ENCODE measurements around the gene SH3BGRL2.
"Not testable (repeated sequence)": the region's sequence is repeated elsewhere in the genome, so short reads cannot be mapped to it uniquely, and the experiment has no call there.

The SH3BGRL2 gene

GRCh38 chr6:79646561-79646960 is 15.4 kb downstream of the SH3BGRL2 start:
- no peak overlapping the region for H3K27ac ChIP-seq (ENCODE audit: low read depth in 2 of 2, low read length in 2 of 2)
- no peaks in the 10 kb centered on the region for H3K27me3 ChIP-seq (ENCODE audit: control insufficient read depth in 2 of 2, insufficient read depth in 2 of 2, low read length in 2 of 2)
- no peak overlapping the region for H3K9ac ChIP-seq (ENCODE audit: low read depth in 1 of 2, low read length in 2 of 2)

DNA sequence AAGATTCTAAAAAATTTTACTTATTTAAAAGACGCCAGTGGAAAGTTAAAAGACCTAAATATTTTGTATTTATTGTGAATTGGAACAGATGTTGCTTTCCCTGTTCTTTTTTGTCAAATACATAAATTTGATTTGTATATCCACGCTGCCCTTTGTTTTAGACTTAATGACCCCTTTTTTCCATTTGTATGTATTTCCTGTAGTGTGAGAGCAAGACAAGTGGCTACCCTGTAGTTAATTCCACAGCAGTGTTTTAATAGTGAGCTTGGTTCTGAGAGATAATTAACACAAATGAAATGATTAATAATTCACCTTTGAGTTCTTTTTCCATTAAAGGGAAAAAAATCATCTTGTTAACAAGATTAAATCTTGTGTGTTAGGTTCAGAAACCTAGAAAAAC is 16.6 kb downstream of the SH3BGRL2 start:
- no peaks in the 10 kb centered on the region for H3K27me3 ChIP-seq (ENCODE audit: control insufficient read depth in 2 of 2, insufficient read depth in 2 of 2, low read length in 2 of 2)
- no peak overlapping the region for H3K9ac ChIP-seq (ENCODE audit: low read depth in 1 of 2, low read length in 2 of 2)
- peaks cover 4 to 12% of the 10 kb centered on the region in 2 donors for H3K4me1 ChIP-seq (ENCODE audit: control insufficient read depth in 2 of 2, insufficient read depth in 2 of 2, low read length in 2 of 2)
- no peak overlapping the region for H3K4me3 ChIP-seq (ENCODE audit: low read length in 2 of 2)
- H3K9me3 ChIP-seq (ENCODE audit: control insufficient read depth in 2 of 2, low read length in 2 of 2): no peaks in the 10 kb centered on the region
- H3K27ac ChIP-seq (ENCODE audit: low read depth in 2 of 2, low read length in 2 of 2): no peak overlapping the region
- no peaks in the 10 kb centered on the region for H3K36me3 ChIP-seq (ENCODE audit: control insufficient read depth in 2 of 2, insufficient read depth in 2 of 2, low read length in 2 of 2)

More at GRCh38 chr6:79646561-79646960, 15.4 kb downstream of the SH3BGRL2 start:
- Histone ChIP-seq H3K4me1 (ENCODE audit: control insufficient read depth in 2 of 2, insufficient read depth in 2 of 2, low read length in 2 of 2) (peaks cover 4 to 16% of the 10 kb centered on the region in 2 donors), H3K4me3 (ENCODE audit: low read length in 2 of 2) (no peak overlapping the region), H3K36me3 (ENCODE audit: control insufficient read depth in 2 of 2, insufficient read depth in 2 of 2, low read length in 2 of 2) (no peaks in the 10 kb centered on the region), H3K9me3 (ENCODE audit: control insufficient read depth in 2 of 2, low read length in 2 of 2) (no peaks in the 10 kb centered on the region)

DNA sequence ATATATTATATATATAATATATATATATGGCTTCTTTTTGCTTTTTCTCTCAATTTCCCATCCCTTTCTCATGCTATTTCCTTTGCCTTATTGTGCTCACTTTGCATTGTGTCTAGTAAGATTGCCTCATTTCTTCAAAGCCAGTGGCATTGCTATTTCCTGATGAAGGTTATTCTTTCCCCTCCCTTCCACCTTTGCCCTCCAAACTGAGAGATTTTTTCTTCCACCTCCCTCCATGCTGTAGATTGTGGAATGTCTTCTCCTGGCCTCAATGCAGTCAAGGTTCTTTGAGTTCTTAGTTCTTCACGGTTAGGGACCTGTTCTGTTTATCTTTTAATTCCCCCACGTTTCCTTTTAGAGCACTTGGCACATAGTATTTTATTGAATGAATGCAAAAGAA is 17.2 kb downstream of the SH3BGRL2 start:
- Histone ChIP-seq H3K4me1 (ENCODE audit: control insufficient read depth in 2 of 2, insufficient read depth in 2 of 2, low read length in 2 of 2) (peaks cover 4 to 12% of the 10 kb centered on the region in 2 donors), H3K27me3 (ENCODE audit: control insufficient read depth in 2 of 2, insufficient read depth in 2 of 2, low read length in 2 of 2) (no peaks in the 10 kb centered on the region), H3K27ac (ENCODE audit: low read depth in 2 of 2, low read length in 2 of 2) (peak overlapping the region; percentile 12 to 41), H3K9me3 (ENCODE audit: control insufficient read depth in 2 of 2, low read length in 2 of 2) (no peaks in the 10 kb centered on the region), H3K9ac (ENCODE audit: low read depth in 1 of 2, low read length in 2 of 2) (no peak overlapping the region), H3K4me3 (ENCODE audit: low read length in 2 of 2) (peak overlapping the region in 1 of 2 donors; percentile 37), H3K36me3 (ENCODE audit: control insufficient read depth in 2 of 2, insufficient read depth in 2 of 2, low read length in 2 of 2) (no peaks in the 10 kb centered on the region)

DNA sequence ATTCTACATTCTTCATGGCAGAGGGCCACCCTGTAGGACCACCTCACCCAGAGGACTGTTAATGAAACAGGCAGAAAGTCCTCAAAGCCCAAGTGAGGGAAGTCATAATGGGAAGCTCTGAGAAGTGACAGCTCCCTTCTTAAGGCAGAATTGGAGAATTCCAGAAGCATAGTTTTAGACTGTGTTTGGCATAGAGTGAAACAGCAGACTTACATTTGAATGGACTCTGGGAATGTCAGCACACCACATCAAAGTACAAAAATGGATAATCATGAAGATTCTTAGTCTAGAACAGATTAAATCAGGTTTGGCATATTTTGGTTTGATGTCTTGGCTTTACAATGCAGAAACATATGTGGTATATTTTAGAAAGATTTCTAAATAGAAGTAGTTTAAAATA is 17.9 kb downstream of the SH3BGRL2 start:
- H3K9me3 ChIP-seq (ENCODE audit: control insufficient read depth in 2 of 2, low read length in 2 of 2): no peaks in the 10 kb centered on the region
- H3K4me3 ChIP-seq (ENCODE audit: low read length in 2 of 2): no peak overlapping the region
- no peaks in the 10 kb centered on the region for H3K36me3 ChIP-seq (ENCODE audit: control insufficient read depth in 2 of 2, insufficient read depth in 2 of 2, low read length in 2 of 2)
- peaks cover 4 to 12% of the 10 kb centered on the region in 2 donors for H3K4me1 ChIP-seq (ENCODE audit: control insufficient read depth in 2 of 2, insufficient read depth in 2 of 2, low read length in 2 of 2)
- H3K27ac ChIP-seq (ENCODE audit: low read depth in 2 of 2, low read length in 2 of 2): peak overlapping the region; percentile 12 to 41
- H3K9ac ChIP-seq (ENCODE audit: low read depth in 1 of 2, low read length in 2 of 2): no peak overlapping the region
- no peaks in the 10 kb centered on the region for H3K27me3 ChIP-seq (ENCODE audit: control insufficient read depth in 2 of 2, insufficient read depth in 2 of 2, low read length in 2 of 2)

DNA sequence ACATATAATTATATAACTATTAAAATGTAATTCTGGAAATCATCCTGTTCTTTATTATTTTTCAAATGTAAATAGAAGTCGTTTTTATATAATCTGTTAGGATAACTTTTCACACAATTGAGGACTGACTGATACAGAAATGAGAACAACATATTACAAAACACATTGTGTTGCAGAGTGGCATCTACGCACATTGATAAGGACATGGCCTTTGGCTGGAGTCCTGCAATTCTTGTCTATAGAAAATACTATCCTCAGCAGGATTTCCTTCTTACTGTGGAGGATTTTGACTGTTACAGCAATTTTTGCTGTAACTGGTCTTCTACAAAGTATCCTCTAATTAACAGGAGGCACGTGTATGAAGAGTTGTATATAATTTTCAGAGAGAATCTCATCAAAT is 19.8 kb downstream of the SH3BGRL2 start:
- Histone ChIP-seq H3K9ac (ENCODE audit: low read depth in 1 of 2, low read length in 2 of 2) (no peak overlapping the region), H3K4me1 (ENCODE audit: control insufficient read depth in 2 of 2, insufficient read depth in 2 of 2, low read length in 2 of 2) (peaks cover 4 to 12% of the 10 kb centered on the region in 2 donors), H3K27me3 (ENCODE audit: control insufficient read depth in 2 of 2, insufficient read depth in 2 of 2, low read length in 2 of 2) (no peaks in the 10 kb centered on the region), H3K27ac (ENCODE audit: low read depth in 2 of 2, low read length in 2 of 2) (no peak overlapping the region), H3K4me3 (ENCODE audit: low read length in 2 of 2) (no peak overlapping the region), H3K36me3 (ENCODE audit: control insufficient read depth in 2 of 2, insufficient read depth in 2 of 2, low read length in 2 of 2) (no peaks in the 10 kb centered on the region), H3K9me3 (ENCODE audit: control insufficient read depth in 2 of 2, low read length in 2 of 2) (no peaks in the 10 kb centered on the region)

- H3K4me1 ChIP-seq (ENCODE audit: control insufficient read depth in 2 of 2, insufficient read depth in 2 of 2, low read length in 2 of 2): no peaks in the 10 kb centered on the region
- no peak overlapping the region for H3K27ac ChIP-seq (ENCODE audit: low read depth in 2 of 2, low read length in 2 of 2)
- H3K9ac ChIP-seq (ENCODE audit: low read depth in 1 of 2, low read length in 2 of 2): no peak overlapping the region
- H3K4me3 ChIP-seq (ENCODE audit: low read length in 2 of 2): no peak overlapping the region
- no peaks in the 10 kb centered on the region for H3K27me3 ChIP-seq (ENCODE audit: control insufficient read depth in 2 of 2, insufficient read depth in 2 of 2, low read length in 2 of 2)
- H3K36me3 ChIP-seq (ENCODE audit: control insufficient read depth in 2 of 2, insufficient read depth in 2 of 2, low read length in 2 of 2): no peaks in the 10 kb centered on the region
- H3K9me3 ChIP-seq (ENCODE audit: control insufficient read depth in 2 of 2, low read length in 2 of 2): no peaks in the 10 kb centered on the region
These were observed 25.0 kb downstream of the SH3BGRL2 start for GRCh38 chr6:79656134-79656533.

DNA sequence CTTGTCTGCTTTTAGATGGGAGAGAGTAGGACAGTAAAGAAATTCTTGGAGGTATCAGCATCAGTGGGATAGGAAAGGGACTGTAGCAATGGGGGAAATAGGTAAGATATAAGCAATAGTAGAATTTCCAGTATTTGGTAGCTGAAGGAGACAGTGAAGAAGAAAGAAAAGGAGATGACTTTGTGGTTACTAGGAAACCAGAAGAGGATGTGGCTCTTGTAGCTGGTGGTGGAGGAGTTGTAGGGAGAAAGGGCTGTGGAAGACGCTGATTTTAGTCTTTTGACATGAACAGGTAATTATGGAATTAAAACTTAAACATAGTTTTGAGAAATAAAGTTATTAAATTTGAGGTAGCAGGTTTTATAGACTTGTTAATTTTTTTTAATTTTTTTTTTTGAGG is 26.1 kb downstream of the SH3BGRL2 start:
- Histone ChIP-seq H3K27me3 (ENCODE audit: control insufficient read depth in 2 of 2, insufficient read depth in 2 of 2, low read length in 2 of 2) (no peaks in the 10 kb centered on the region), H3K27ac (ENCODE audit: low read depth in 2 of 2, low read length in 2 of 2) (no peak overlapping the region), H3K36me3 (ENCODE audit: control insufficient read depth in 2 of 2, insufficient read depth in 2 of 2, low read length in 2 of 2) (no peaks in the 10 kb centered on the region), H3K9me3 (ENCODE audit: control insufficient read depth in 2 of 2, low read length in 2 of 2) (no peaks in the 10 kb centered on the region), H3K4me1 (ENCODE audit: control insufficient read depth in 2 of 2, insufficient read depth in 2 of 2, low read length in 2 of 2) (no peaks in the 10 kb centered on the region), H3K4me3 (ENCODE audit: low read length in 2 of 2) (no peak overlapping the region), H3K9ac (ENCODE audit: low read depth in 1 of 2, low read length in 2 of 2) (no peak overlapping the region)

DNA sequence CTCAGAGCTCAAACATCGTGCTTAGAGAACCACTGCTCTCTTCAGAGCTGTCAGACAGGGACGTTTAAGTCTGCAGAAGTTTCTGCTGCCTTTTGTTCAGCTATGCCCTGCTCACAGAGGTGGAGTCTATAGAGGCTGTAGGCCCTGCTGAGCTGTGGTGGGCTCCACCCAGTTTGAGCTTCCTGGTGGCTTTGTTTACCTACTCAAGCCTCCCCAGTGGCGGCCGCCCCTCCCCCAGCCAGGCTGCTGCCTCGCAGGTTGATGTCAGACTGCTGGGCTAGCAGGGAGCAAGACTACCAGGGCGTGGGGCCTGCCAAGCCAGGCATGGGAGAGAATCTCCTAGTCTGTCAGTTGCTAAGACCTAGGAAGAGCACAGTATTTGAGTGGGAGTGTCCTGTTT is 32.5 kb downstream of the SH3BGRL2 start:
- peak overlapping the region; percentile 35 to 51 for H3K27ac ChIP-seq (ENCODE audit: low read depth in 2 of 2, low read length in 2 of 2)
- H3K27me3 ChIP-seq (ENCODE audit: control insufficient read depth in 2 of 2, insufficient read depth in 2 of 2, low read length in 2 of 2); H3K36me3 ChIP-seq (ENCODE audit: control insufficient read depth in 2 of 2, insufficient read depth in 2 of 2, low read length in 2 of 2); H3K4me3 ChIP-seq (ENCODE audit: low read length in 2 of 2); H3K9me3 ChIP-seq (ENCODE audit: control insufficient read depth in 2 of 2, low read length in 2 of 2); H3K9ac ChIP-seq (ENCODE audit: low read depth in 1 of 2, low read length in 2 of 2): not testable (repeated sequence)
- peaks cover 3 to 15% of the 10 kb centered on the region in 2 donors for H3K4me1 ChIP-seq (ENCODE audit: control insufficient read depth in 2 of 2, insufficient read depth in 2 of 2, low read length in 2 of 2)

GRCh38 chr6:79665725-79666551 is 34.8 kb downstream of the SH3BGRL2 start:
- Histone ChIP-seq H3K9me3 (ENCODE audit: control insufficient read depth in 2 of 2, low read length in 2 of 2) (no peaks in the 10 kb centered on the region), H3K4me1 (ENCODE audit: control insufficient read depth in 2 of 2, insufficient read depth in 2 of 2, low read length in 2 of 2) (peaks cover 3 to 33% of the 10 kb centered on the region in 2 donors), H3K36me3 (ENCODE audit: control insufficient read depth in 2 of 2, insufficient read depth in 2 of 2, low read length in 2 of 2) (no peaks in the 10 kb centered on the region), H3K27ac (ENCODE audit: low read depth in 2 of 2, low read length in 2 of 2) (no peak overlapping the region), H3K9ac (ENCODE audit: low read depth in 1 of 2, low read length in 2 of 2) (no peak overlapping the region), H3K4me3 (ENCODE audit: low read length in 2 of 2) (no peak overlapping the region), H3K27me3 (ENCODE audit: control insufficient read depth in 2 of 2, insufficient read depth in 2 of 2, low read length in 2 of 2) (no peaks in the 10 kb centered on the region)

- Histone ChIP-seq H3K27ac (ENCODE audit: low read depth in 2 of 2, low read length in 2 of 2) (no peak overlapping the region), H3K9me3 (ENCODE audit: control insufficient read depth in 2 of 2, low read length in 2 of 2) (no peaks in the 10 kb centered on the region), H3K36me3 (ENCODE audit: control insufficient read depth in 2 of 2, insufficient read depth in 2 of 2, low read length in 2 of 2) (no peaks in the 10 kb centered on the region), H3K4me3 (ENCODE audit: low read length in 2 of 2) (no peak overlapping the region), H3K4me1 (ENCODE audit: control insufficient read depth in 2 of 2, insufficient read depth in 2 of 2, low read length in 2 of 2) (peaks cover 3 to 37% of the 10 kb centered on the region in 2 donors), H3K27me3 (ENCODE audit: control insufficient read depth in 2 of 2, insufficient read depth in 2 of 2, low read length in 2 of 2) (no peaks in the 10 kb centered on the region), H3K9ac (ENCODE audit: low read depth in 1 of 2, low read length in 2 of 2) (no peak overlapping the region)
These were observed 35.5 kb downstream of the SH3BGRL2 start for GRCh38 chr6:79666634-79667033.
